Sigmoid colon (tissue), 4 donors: ENCODE data around the gene PNRC1.

ENCODE experiments used
- POLR2A ChIP-seq, 2 donors: fragments of 450-650 bp; IDR thresholded peaks; one replicate each; pipeline ENCODE4 v1.6.1; 2016; ENCODE audit warnings: antibody characterized with exemption in 2 of 2, mild to moderate bottlenecking in 2 of 2, moderate library complexity in 2 of 2
- POLR2AphosphoS5 ChIP-seq, 4 donors: sonication (generic); formaldehyde crosslinking; IDR thresholded peaks; one replicate each; pipeline ENCODE4 v1.6.1; 2017; ENCODE audit warnings: antibody characterized with exemption in 4 of 4
- TF ChIP-seq, protein P1 (sequence below), 4 experiments: fragments of 450-650 bp in 3 of 4; fragments of 200-600 bp in 1 of 4; IDR thresholded peaks; one replicate each; pipeline ENCODE4 v1.5.1; 2016 to 2019; ENCODE audit warnings: antibody characterized with exemption in 4 of 4, mild to moderate bottlenecking in 3 of 4, moderate library complexity in 2 of 4

DNA sequence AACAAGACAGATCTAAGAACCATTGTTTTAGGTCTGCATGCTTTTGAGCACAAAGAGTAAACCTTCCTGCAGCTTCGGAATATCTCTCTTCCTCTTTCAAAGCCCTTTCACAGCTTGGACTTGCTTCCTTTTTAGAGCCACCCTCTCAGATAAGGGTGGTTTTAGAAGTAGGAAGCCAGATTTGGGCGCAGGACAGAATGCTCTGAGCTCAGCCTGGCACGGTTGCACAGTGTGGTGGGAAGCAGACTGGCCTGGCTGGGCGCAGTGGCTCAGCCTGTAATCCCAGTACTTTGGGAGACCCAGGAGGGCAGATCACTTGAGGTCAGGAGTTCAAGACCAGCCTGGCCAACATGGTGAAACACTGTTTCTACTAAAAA lies 35.6 kb upstream of the PNRC1 start:
- TF ChIP-seq POLR2A (IDR thresholded peaks at IDR 0.05) (no peak), POLR2AphosphoS5 (IDR thresholded peaks at IDR 0.05) (no peak)
- TF ChIP-seq, protein P1, sequence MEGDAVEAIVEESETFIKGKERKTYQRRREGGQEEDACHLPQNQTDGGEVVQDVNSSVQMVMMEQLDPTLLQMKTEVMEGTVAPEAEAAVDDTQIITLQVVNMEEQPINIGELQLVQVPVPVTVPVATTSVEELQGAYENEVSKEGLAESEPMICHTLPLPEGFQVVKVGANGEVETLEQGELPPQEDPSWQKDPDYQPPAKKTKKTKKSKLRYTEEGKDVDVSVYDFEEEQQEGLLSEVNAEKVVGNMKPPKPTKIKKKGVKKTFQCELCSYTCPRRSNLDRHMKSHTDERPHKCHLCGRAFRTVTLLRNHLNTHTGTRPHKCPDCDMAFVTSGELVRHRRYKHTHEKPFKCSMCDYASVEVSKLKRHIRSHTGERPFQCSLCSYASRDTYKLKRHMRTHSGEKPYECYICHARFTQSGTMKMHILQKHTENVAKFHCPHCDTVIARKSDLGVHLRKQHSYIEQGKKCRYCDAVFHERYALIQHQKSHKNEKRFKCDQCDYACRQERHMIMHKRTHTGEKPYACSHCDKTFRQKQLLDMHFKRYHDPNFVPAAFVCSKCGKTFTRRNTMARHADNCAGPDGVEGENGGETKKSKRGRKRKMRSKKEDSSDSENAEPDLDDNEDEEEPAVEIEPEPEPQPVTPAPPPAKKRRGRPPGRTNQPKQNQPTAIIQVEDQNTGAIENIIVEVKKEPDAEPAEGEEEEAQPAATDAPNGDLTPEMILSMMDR (IDR thresholded peaks at IDR 0.05): no peak
